GM23338 (cell line): ENCODE results near the gene OIP5. TPM values are rescaled to one million over a fixed set of nuclear protein-coding genes. Genes with fewer than 3 reads are reported as not detected.

Experiments
- ATAC-seq: fragments of 200-7000 bp; cut with Tn5 transposase; 3 replicates; pipeline ENCODE4 v1.9.1; 2020
- DNase-seq: peaks from one replicate; pipeline ENCODE4 v3.0.0-alpha.2; 2015; ENCODE audit warnings: low spot score
- H2AFZ ChIP-seq: fragments of 200-600 bp; sonication (generic); 2 replicates; pipeline ENCODE4 v1.8.0; 2016; ENCODE audit warnings: antibody characterized with exemption, mild to moderate bottlenecking, moderate library complexity
- H3F3A ChIP-seq: fragments of 200-600 bp; sonication (generic); replicated peaks from 2 replicates; pipeline ENCODE4 v1.8.0; 2017; ENCODE audit warnings: antibody characterized with exemption, mixed run types, low read depth
- H3K27ac ChIP-seq: fragments of 200-600 bp; sonication (generic); 2 replicates; pipeline ENCODE4 v1.6.1; 2016; ENCODE audit warnings: low read depth
- H3K27me3 ChIP-seq: fragments of 200-600 bp; sonication (generic); 2 replicates; pipeline ENCODE4 v1.8.0; 2016; ENCODE audit warnings: mild to moderate bottlenecking, mixed run types, moderate library complexity; ENCODE audit not compliant: insufficient read depth
- H3K36me3 ChIP-seq: fragments of 200-600 bp; sonication (generic); 2 replicates; pipeline ENCODE4 v1.8.0; 2016; ENCODE audit warnings: mild to moderate bottlenecking; ENCODE audit not compliant: insufficient read depth
- H3K4me1 ChIP-seq: fragments of 200-600 bp; sonication (generic); 2 replicates; pipeline ENCODE4 v1.8.0; 2016; ENCODE audit warnings: mild to moderate bottlenecking, moderate library complexity; ENCODE audit not compliant: insufficient read depth
- H3K4me2 ChIP-seq: fragments of 200-600 bp; sonication (generic); 2 replicates; pipeline ENCODE4 v1.7.1; 2017; ENCODE audit warnings: mixed run types
- H3K4me3 ChIP-seq: fragments of 200-600 bp; sonication (generic); 2 replicates; pipeline ENCODE4 v1.6.1; 2016; ENCODE audit warnings: mixed run types
- H3K79me2 ChIP-seq: fragments of 200-600 bp; sonication (generic); replicated peaks from 2 replicates; pipeline ENCODE4 v1.8.0; 2017; ENCODE audit warnings: mild to moderate bottlenecking; ENCODE audit not compliant: insufficient read depth
- H3K9me2 ChIP-seq: fragments of 200-600 bp; sonication (generic); 2 replicates; pipeline ENCODE4 v1.8.0; 2017; ENCODE audit not compliant: insufficient read depth
- H4K20me1 ChIP-seq: fragments of 200-600 bp; sonication (generic); replicated peaks from 2 replicates; pipeline ENCODE4 v1.8.0; 2017; ENCODE audit warnings: mild to moderate bottlenecking; ENCODE audit not compliant: insufficient read depth
- H3K27ac Mint-ChIP-seq: 2 replicates; pipeline ENCODE4 v1.8.0; 2020; ENCODE audit warnings: inconsistent platforms, mild to moderate bottlenecking, moderate library complexity, mixed read lengths
- H3K27me3 Mint-ChIP-seq: 3 replicates; pipeline ENCODE4 v1.8.0; 2022; ENCODE audit warnings: low read depth, mild to moderate bottlenecking, moderate library complexity, mixed read lengths, inconsistent platforms; ENCODE audit not compliant: insufficient read depth, poor library complexity
- H3K36me3 Mint-ChIP-seq: 3 replicates; pipeline ENCODE4 v1.8.0; 2021; ENCODE audit warnings: low read depth, mild to moderate bottlenecking, inconsistent platforms, moderate library complexity, mixed read lengths
- H3K4me1 Mint-ChIP-seq: 3 replicates; pipeline ENCODE4 v1.8.0; 2020; ENCODE audit warnings: mild to moderate bottlenecking, inconsistent platforms, mixed read lengths
- H3K4me3 Mint-ChIP-seq: 3 replicates; pipeline ENCODE4 v1.8.0; 2021; ENCODE audit warnings: moderate library complexity, mild to moderate bottlenecking, inconsistent platforms, mixed read lengths
- H3K9me3 Mint-ChIP-seq: 3 replicates; pipeline ENCODE4 v1.8.0; 2020; ENCODE audit warnings: moderate library complexity, mild to moderate bottlenecking, inconsistent platforms, mixed read lengths
- CTCF ChIP-seq, 2 experiments: fragments of 200-600 bp in 1 of 2; sonication (generic) in 1 of 2; conservative IDR thresholded peaks; 2 replicates each; pipeline versions ENCODE4 v1.5.1 to v1.6.1; 2016 to 2017; ENCODE audit warnings: antibody characterized with exemption in 2 of 2, low read depth in 2 of 2, mild to moderate bottlenecking in 2 of 2, moderate library complexity in 1 of 2
- ETS1 ChIP-seq: IDR thresholded peaks from 2 replicates; pipeline ENCODE4 v1.6.1; 2016; ENCODE audit warnings: antibody characterized with exemption
- EZH2 ChIP-seq: fragments of 200-600 bp; sonication (generic); IDR thresholded peaks from one replicate; pipeline ENCODE4 v1.8.0; 2017; ENCODE audit warnings: antibody characterized with exemption, mild to moderate bottlenecking, low read depth; ENCODE audit not compliant: unreplicated experiment
- EZH2phosphoT487 ChIP-seq: fragments of 200-600 bp; sonication (generic); IDR thresholded peaks from one replicate; pipeline ENCODE4 v1.8.1; 2018; ENCODE audit warnings: antibody characterized with exemption; ENCODE audit not compliant: unreplicated experiment
- JUNB ChIP-seq: IDR thresholded peaks from one replicate; pipeline ENCODE4 v1.6.1; 2016; ENCODE audit warnings: antibody characterized with exemption; ENCODE audit not compliant: unreplicated experiment
- NANOG ChIP-seq: IDR thresholded peaks from 2 replicates; pipeline ENCODE4 v1.6.1; 2016; ENCODE audit warnings: antibody characterized with exemption, borderline replicate concordance
- POLR2AphosphoS5 ChIP-seq: IDR thresholded peaks from 2 replicates; pipeline ENCODE4 v1.6.1; 2016; ENCODE audit warnings: antibody characterized with exemption, low read depth
- STAT1 ChIP-seq: IDR thresholded peaks from one replicate; pipeline ENCODE4 v1.6.1; 2016; ENCODE audit warnings: antibody characterized with exemption; ENCODE audit not compliant: unreplicated experiment
- ZNF114 ChIP-seq: fragments of 250-450 bp; sonication (Bioruptor Pico); IDR thresholded peaks from 2 replicates; pipeline ENCODE4 v1.5.0; 2020; ENCODE audit warnings: mild to moderate bottlenecking, moderate library complexity
- polyA plus RNA-seq: library from polyadenylated mRNA; unstranded; fragments of >200 nt; fragmentation: Nextera tagmentation; extraction: Ambion mirVana; gene quantifications from 2 replicates; pipeline ENCODE4 v1.2.1, GENCODE V29; 2016
- total RNA-seq: library from RNA; depleted of rRNA; stranded (reverse); fragments of >200 nt; shearing (Covaris generic); gene quantifications from 2 replicates; pipeline ENCODE4 v1.2.3, GENCODE V29; 2014
- TF ChIP-seq, protein P1 (sequence below): IDR thresholded peaks from one replicate; pipeline ENCODE4 v1.6.1; 2018; ENCODE audit warnings: antibody characterized with exemption; ENCODE audit not compliant: unreplicated experiment

Gene OIP5
- total and polyA plus RNA-seq, 2 experiments from 2014 or later, result 61.1 to 71.7 TPM

DNA sequence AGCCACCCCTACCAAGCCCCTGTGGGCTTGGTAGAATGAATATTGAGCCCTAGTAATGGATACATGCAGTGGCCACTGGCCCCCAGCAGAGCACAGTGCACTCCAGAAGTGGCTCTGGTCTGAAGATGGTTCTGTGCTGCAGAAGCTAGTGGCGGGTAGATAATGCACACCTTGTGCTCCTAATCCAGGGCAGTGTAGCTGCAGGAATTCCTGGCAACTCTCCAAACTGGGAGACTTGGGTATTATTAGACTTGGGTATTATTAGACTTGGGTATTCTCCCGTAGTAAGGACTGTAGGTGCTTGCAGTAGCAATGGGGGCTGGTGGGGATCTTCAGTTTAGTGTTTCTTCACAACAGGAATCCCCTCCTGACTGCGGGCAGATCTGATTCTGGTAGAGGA, 35.0 kb upstream of the OIP5 start:
- no peak overlapping the region for H3K4me3 Mint-ChIP-seq
- Histone ChIP-seq H3F3A (no peaks in the 10 kb centered on the region), H3K4me2 (no peak overlapping the region), H3K27ac (no peak overlapping the region), H3K4me1 (no peaks in the 10 kb centered on the region), H3K4me3 (no peak overlapping the region), H4K20me1 (peaks cover 8% of the 10 kb centered on the region; the same call in 1 of the 2 replicates), H3K27me3 (no peaks in the 10 kb centered on the region), H2AFZ (no peak overlapping the region), H3K9me2 (no peaks in the 10 kb centered on the region), H3K79me2 (no peaks in the 10 kb centered on the region), H3K36me3 (peaks cover 63% of the 10 kb centered on the region)
- no peak for ATAC-seq
- TF ChIP-seq ETS1 (no peak), EZH2phosphoT487 (no peak), CTCF (conservative IDR thresholded peaks at IDR 0.05; ENCODE audit: low read depth in 2 of 2) (no peak), ZNF114 (CRISPR knock-in tag) (no peak)
- H3K27ac Mint-ChIP-seq, result no peak overlapping the region
- peaks cover 2% of the 10 kb centered on the region for H3K27me3 Mint-ChIP-seq
- no peaks in the 10 kb centered on the region for H3K9me3 Mint-ChIP-seq
- no peaks in the 10 kb centered on the region for H3K4me1 Mint-ChIP-seq
- no peak for DNase-seq
- H3K36me3 Mint-ChIP-seq, result peaks cover 76% of the 10 kb centered on the region

DNA sequence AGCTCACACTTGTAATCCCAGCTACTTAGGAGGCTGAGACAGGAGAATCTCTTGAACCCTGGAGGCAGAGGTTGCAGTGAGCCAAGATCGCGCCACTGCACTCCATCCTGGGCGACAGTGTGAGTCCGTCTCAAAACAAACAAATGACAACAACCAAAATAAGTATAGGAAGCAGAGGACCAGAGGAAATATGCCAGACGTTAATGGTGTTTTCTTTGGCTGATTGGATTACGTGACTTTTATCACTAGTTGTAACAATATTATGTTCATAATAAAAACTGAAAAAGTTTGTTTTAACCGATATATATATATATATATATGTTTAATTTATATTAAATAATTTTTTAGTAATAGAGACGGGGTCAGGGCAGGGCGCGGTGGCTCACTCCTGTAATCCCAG, 22.0 kb upstream of the OIP5 start:
- Mint-ChIP-seq H3K9me3 (no peaks in the 10 kb centered on the region), H3K36me3 (peaks cover 83% of the 10 kb centered on the region), H3K27me3 (peaks cover 4% of the 10 kb centered on the region), H3K4me1 (no peaks in the 10 kb centered on the region), H3K4me3 (no peak overlapping the region), H3K27ac (no peak overlapping the region)
- H3K79me2 ChIP-seq, result no peaks in the 10 kb centered on the region
- peaks cover 78% of the 10 kb centered on the region for H3K36me3 ChIP-seq
- no peaks in the 10 kb centered on the region for H3K27me3 ChIP-seq
- H3F3A ChIP-seq, result peaks cover 3% of the 10 kb centered on the region; the same call in 1 of the 2 replicates
- peaks cover 7% of the 10 kb centered on the region for H4K20me1 ChIP-seq
- no peak for ATAC-seq
- no peak overlapping the region for H3K27ac ChIP-seq
- H3K4me2 ChIP-seq, result no peak overlapping the region
- no peak for DNase-seq
- no peaks in the 10 kb centered on the region for H3K4me1 ChIP-seq
- no peak overlapping the region for H2AFZ ChIP-seq
- no peaks in the 10 kb centered on the region for H3K9me2 ChIP-seq
- no peak overlapping the region for H3K4me3 ChIP-seq
- TF ChIP-seq JUNB (no peak), EZH2 (no peak), ZNF114 (CRISPR knock-in tag) (no peak), POLR2AphosphoS5 (no peak), STAT1 (no peak), NANOG (no peak)
- TF ChIP-seq, protein P1, sequence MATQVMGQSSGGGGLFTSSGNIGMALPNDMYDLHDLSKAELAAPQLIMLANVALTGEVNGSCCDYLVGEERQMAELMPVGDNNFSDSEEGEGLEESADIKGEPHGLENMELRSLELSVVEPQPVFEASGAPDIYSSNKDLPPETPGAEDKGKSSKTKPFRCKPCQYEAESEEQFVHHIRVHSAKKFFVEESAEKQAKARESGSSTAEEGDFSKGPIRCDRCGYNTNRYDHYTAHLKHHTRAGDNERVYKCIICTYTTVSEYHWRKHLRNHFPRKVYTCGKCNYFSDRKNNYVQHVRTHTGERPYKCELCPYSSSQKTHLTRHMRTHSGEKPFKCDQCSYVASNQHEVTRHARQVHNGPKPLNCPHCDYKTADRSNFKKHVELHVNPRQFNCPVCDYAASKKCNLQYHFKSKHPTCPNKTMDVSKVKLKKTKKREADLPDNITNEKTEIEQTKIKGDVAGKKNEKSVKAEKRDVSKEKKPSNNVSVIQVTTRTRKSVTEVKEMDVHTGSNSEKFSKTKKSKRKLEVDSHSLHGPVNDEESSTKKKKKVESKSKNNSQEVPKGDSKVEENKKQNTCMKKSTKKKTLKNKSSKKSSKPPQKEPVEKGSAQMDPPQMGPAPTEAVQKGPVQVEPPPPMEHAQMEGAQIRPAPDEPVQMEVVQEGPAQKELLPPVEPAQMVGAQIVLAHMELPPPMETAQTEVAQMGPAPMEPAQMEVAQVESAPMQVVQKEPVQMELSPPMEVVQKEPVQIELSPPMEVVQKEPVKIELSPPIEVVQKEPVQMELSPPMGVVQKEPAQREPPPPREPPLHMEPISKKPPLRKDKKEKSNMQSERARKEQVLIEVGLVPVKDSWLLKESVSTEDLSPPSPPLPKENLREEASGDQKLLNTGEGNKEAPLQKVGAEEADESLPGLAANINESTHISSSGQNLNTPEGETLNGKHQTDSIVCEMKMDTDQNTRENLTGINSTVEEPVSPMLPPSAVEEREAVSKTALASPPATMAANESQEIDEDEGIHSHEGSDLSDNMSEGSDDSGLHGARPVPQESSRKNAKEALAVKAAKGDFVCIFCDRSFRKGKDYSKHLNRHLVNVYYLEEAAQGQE, result no peak
